ENCODE measurements around the gene JPH3.

DNA sequence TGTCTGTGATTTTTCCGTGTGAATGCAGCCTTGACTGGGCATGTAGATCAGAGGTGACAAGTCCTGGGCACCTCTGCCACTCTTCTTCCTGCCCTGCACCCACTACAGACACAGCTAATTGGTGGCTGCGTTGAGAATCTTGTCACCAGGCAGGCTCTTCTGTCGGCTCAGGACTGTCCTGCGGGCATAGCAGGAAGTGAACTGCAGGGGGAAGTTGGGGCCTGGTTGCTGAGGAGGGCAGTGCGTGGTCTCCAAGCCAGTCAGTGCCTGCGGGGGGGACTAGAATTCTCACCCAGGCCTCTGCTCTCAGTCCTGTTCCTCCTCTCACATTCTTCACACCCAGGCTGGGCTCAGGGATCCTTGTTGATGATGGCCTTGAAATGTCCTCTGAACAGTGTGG, 50.5 kb downstream of the JPH3 start:
- TF ChIP-seq, protein P1, sequence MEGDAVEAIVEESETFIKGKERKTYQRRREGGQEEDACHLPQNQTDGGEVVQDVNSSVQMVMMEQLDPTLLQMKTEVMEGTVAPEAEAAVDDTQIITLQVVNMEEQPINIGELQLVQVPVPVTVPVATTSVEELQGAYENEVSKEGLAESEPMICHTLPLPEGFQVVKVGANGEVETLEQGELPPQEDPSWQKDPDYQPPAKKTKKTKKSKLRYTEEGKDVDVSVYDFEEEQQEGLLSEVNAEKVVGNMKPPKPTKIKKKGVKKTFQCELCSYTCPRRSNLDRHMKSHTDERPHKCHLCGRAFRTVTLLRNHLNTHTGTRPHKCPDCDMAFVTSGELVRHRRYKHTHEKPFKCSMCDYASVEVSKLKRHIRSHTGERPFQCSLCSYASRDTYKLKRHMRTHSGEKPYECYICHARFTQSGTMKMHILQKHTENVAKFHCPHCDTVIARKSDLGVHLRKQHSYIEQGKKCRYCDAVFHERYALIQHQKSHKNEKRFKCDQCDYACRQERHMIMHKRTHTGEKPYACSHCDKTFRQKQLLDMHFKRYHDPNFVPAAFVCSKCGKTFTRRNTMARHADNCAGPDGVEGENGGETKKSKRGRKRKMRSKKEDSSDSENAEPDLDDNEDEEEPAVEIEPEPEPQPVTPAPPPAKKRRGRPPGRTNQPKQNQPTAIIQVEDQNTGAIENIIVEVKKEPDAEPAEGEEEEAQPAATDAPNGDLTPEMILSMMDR (IDR thresholded peaks at IDR 0.05) = no peak
- no peak for TF ChIP-seq POLR2A (IDR thresholded peaks at IDR 0.05)

All from testis (tissue), 2 donors.